Anterior cingulate cortex (tissue), 58 donors: ENCODE results near the gene PHF19.

ENCODE experiments used
- DNase-seq, 58 donors: peaks; one replicate each; lab custom pipeline; 2025; lab: John Stamatoyannopoulos, UW

Gene PHF19

GRCh38 chr9:120893611-120894307 lies 16.8 kb upstream of the PHF19 start:
- DNase-seq, result no peak

- DNase-seq, result no peak
Observed at GRCh38 chr9:120892748-120893610, 16.0 kb upstream of the PHF19 start.

- no peak for DNase-seq
Observed at GRCh38 chr9:120891884-120892747, 15.1 kb upstream of the PHF19 start.

GRCh38 chr9:120891245-120891883 lies 14.4 kb upstream of the PHF19 start:
- no peak for DNase-seq

- DNase-seq, result no peak
Observed at GRCh38 chr9:120890320-120891244, 13.6 kb upstream of the PHF19 start.

- DNase-seq, result no peak
Observed at GRCh38 chr9:120889606-120890271, 12.8 kb upstream of the PHF19 start.

- DNase-seq, result no peak
Observed at GRCh38 chr9:120888626-120889025, 11.6 kb upstream of the PHF19 start.

- no peak for DNase-seq
Observed at GRCh38 chr9:120886490-120886967, 9.5 kb upstream of the PHF19 start.

- DNase-seq, result no peak
Observed at GRCh38 chr9:120885958-120886357, 9.0 kb upstream of the PHF19 start.

GRCh38 chr9:120885457-120885856 lies 8.5 kb upstream of the PHF19 start:
- DNase-seq, result no peak

GRCh38 chr9:120883608-120883996 lies 6.6 kb upstream of the PHF19 start:
- no peak for DNase-seq

- DNase-seq, result no peak
Observed at GRCh38 chr9:120882935-120883607, 6.1 kb upstream of the PHF19 start.

GRCh38 chr9:120879446-120879845 lies 2.5 kb upstream of the PHF19 start:
- no peak for DNase-seq

GRCh38 chr9:120878188-120879130 lies 1.5 kb upstream of the PHF19 start:
- peak in 1 of 58 donors; percentile 7 for DNase-seq

- peak in 51 of 58 donors; percentile 16 to 77 (median 61) for DNase-seq
Observed at GRCh38 chr9:120877276-120878034, 467 bp upstream of the PHF19 start.
